Stimulated activated CD4-positive, alpha-beta T cell treated with anti-CD3 and anti-CD28 coated beads, Interleukin-1b, Interleukin-23, amount 100 ng/mL, for 24 hours (primary cell): ENCODE results near the gene FAM222A.
"Not testable (repeated sequence)": the region's sequence is repeated elsewhere in the genome, so short reads cannot be mapped to it uniquely, and the experiment has no call there.

ENCODE experiments used
- DNase-seq, 4 experiments: peaks; one replicate each; pipeline ENCODE4 v3.0.0-alpha.2; 2020; ENCODE audit warnings: low read depth in 4 of 4, low spot score in 1 of 4

FAM222A gene

GRCh38 chr12:109693653-109694600 is 19.7 kb upstream of the FAM222A start:
- DNase-seq, result no peak

GRCh38 chr12:109694629-109695028 is 19.0 kb upstream of the FAM222A start:
- not testable (repeated sequence) for DNase-seq

GRCh38 chr12:109695416-109695815 is 18.2 kb upstream of the FAM222A start:
- DNase-seq, result no peak

GRCh38 chr12:109695961-109696461 is 17.6 kb upstream of the FAM222A start:
- DNase-seq, result no peak

GRCh38 chr12:109696485-109697269 is 16.9 kb upstream of the FAM222A start:
- DNase-seq, result no peak

GRCh38 chr12:109697270-109697553 is 16.4 kb upstream of the FAM222A start:
- no peak for DNase-seq

GRCh38 chr12:109697877-109698468 is 15.7 kb upstream of the FAM222A start:
- no peak for DNase-seq

GRCh38 chr12:109698820-109699219 is 14.8 kb upstream of the FAM222A start:
- no peak for DNase-seq

- DNase-seq, result no peak
Measured at GRCh38 chr12:109701064-109701463, 12.6 kb upstream of the FAM222A start.

GRCh38 chr12:109702111-109702841 is 11.3 kb upstream of the FAM222A start:
- no peak for DNase-seq

GRCh38 chr12:109703684-109704083 is 9.9 kb upstream of the FAM222A start:
- DNase-seq, result no peak

- no peak for DNase-seq
Measured at GRCh38 chr12:109704371-109705098, 9.1 kb upstream of the FAM222A start.

GRCh38 chr12:109705291-109705690 is 8.3 kb upstream of the FAM222A start:
- DNase-seq, result no peak

GRCh38 chr12:109706398-109706746 is 7.3 kb upstream of the FAM222A start:
- DNase-seq, result no peak

GRCh38 chr12:109706747-109707469 is 6.7 kb upstream of the FAM222A start:
- no peak for DNase-seq

GRCh38 chr12:109707470-109707821 is 6.2 kb upstream of the FAM222A start:
- no peak for DNase-seq

- no peak for DNase-seq
Measured at GRCh38 chr12:109708939-109709338, 4.7 kb upstream of the FAM222A start.

- DNase-seq, result no peak
Measured at GRCh38 chr12:109709401-109709991, 4.1 kb upstream of the FAM222A start.

GRCh38 chr12:109710205-109710746 is 3.3 kb upstream of the FAM222A start:
- no peak for DNase-seq
